GM13977 (cell line): Measurements from ENCODE around the gene CLEC4M.

Experiments
- DNase-seq: peaks from one replicate; pipeline ENCODE4 v3.0.0; 2012; ENCODE audit warnings: low spot score
- in situ Hi-C: fragments of 300-500 bp; cut with MboI; formaldehyde crosslinking; loops from one replicate; pipeline ENCODE4 v1.12.0; 2022; ENCODE audit warnings: low sequenced_read_pairs, low pct_unique_long_range_greater_than_20kb, mixed read lengths, inconsistent platforms; ENCODE audit not compliant: unreplicated experiment
- TF ChIP-seq, protein P1 (sequence below): IDR thresholded peaks from 2 replicates; pipeline ENCODE4 v1.5.1; 2012; ENCODE audit warnings: mild to moderate bottlenecking, control low read depth; ENCODE audit not compliant: insufficient read depth; ENCODE audit errors: extremely low read depth, missing control alignments

CLEC4M gene, protein sequence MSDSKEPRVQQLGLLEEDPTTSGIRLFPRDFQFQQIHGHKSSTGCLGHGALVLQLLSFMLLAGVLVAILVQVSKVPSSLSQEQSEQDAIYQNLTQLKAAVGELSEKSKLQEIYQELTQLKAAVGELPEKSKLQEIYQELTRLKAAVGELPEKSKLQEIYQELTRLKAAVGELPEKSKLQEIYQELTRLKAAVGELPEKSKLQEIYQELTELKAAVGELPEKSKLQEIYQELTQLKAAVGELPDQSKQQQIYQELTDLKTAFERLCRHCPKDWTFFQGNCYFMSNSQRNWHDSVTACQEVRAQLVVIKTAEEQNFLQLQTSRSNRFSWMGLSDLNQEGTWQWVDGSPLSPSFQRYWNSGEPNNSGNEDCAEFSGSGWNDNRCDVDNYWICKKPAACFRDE

DNA sequence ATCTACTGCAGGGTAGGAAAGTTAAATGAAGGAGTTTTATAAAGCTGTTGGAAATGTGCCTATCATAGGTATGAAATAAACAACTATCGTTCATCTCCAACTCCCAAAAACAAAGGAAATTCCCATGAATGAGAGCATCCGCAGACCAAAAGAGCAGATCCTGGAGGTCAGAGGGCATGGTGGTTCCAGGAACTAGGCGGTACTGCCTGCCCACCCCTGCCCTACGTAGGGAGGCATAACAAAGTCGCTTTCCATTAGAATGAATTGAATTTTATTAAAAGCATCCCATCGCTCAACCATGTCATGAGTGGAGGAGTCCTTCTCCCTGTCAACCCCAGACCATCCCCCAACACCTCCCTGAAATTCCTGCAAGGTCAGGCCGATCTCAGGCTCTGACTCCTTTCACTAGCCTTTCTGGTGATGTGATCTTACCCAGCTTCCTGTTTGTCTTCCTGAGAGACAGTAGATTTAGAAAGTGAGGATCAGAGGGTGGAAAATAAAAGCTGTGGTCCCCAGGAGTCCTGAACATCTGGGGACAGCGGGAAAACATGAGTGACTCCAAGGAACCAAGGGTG, at the start of gene CLEC4M:
TSS of gene CLEC4M (plus strand) at position 525 of the 575 bp plus-strand sequence. CDS start at position 549, 24 bp downstream.
- in situ Hi-C loops, result no loop called here
- no peak for DNase-seq
- TF ChIP-seq, protein P1, sequence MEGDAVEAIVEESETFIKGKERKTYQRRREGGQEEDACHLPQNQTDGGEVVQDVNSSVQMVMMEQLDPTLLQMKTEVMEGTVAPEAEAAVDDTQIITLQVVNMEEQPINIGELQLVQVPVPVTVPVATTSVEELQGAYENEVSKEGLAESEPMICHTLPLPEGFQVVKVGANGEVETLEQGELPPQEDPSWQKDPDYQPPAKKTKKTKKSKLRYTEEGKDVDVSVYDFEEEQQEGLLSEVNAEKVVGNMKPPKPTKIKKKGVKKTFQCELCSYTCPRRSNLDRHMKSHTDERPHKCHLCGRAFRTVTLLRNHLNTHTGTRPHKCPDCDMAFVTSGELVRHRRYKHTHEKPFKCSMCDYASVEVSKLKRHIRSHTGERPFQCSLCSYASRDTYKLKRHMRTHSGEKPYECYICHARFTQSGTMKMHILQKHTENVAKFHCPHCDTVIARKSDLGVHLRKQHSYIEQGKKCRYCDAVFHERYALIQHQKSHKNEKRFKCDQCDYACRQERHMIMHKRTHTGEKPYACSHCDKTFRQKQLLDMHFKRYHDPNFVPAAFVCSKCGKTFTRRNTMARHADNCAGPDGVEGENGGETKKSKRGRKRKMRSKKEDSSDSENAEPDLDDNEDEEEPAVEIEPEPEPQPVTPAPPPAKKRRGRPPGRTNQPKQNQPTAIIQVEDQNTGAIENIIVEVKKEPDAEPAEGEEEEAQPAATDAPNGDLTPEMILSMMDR, result no peak

DNA sequence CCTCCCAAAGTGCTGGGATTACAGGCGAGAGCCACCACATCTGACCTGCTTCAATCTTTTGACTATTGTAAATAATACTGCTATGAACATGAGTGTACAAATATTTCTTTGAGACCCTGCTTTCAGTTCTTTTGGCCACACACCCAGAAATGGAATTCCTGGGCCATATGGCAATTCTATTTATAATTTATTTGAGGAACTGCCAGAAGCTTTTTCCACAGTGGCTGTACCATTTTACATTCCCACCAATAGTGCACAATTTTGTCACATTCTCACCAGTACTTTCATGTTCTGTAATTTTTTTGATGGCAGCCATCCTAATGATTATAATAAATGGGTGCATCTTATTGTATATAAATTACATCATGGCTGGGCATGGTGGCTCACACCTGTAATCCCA, 47.4 kb upstream of the CLEC4M start:
- TF ChIP-seq, protein P1, result no peak
- in situ Hi-C loops, result no loop called here
- no peak for DNase-seq

DNA sequence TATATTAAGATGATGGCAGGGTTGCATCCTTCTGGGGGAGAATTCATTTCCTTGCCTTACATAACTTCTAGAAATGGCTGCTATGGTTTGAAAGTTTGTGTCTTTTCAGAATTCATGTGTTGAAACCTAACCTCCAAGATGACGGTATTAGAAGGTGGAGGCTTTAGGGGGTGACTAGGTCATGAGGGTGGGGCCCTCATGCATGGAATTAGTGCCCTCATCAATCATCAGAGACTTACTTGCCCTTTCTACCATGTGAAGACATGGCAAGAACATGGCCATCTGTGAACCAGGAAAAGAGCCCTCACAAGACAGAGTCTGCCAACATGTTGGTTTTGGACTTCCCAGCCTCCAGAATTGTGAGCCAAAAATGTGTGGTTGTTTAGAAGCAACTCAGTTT, 46.3 kb upstream of the CLEC4M start:
- TF ChIP-seq, protein P1, result no peak
- no peak for DNase-seq
- in situ Hi-C loops, result no loop called here

DNA sequence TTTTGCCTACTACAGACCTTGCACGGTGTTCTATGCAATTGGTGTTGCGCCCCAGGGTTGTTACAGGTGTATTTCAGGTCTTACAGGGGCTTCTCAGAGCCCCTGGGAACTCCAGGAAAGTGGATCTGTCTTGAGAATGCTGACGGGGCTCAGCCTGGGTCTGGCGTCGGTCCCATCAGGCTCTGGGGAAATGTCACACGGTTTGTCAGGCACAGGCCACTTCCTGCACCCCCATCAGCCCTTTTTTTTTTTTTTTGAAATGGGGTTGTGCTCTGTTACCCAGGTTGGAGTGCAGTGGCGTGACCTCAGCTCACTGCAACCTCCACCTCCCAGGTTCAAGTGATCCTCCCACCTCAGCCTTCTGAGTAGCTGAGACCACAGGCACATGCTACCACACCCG, 44.4 kb upstream of the CLEC4M start:
- DNase-seq, result no peak
- TF ChIP-seq, protein P1, result no peak
- in situ Hi-C loops, result no loop called here

DNA sequence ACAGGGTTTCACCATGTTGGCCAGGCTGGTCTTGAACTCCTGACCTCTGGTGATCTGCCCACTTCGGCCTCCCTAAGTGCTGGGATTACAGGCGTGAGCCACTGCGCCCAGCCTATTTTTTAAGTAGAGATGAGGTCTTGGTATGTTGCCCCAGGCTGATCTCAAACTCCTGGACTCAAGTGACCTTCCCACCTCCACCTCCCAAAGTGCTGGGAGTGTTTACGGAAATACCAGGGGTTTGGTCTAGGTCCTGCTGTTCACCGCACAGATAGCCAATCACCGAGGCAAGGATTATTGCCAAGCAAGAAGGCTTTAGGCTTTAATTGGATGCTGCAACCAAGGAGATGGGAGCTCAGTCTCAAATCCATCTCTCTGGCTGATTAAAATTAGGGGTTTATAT, 42.7 kb upstream of the CLEC4M start:
- DNase-seq, result no peak
- TF ChIP-seq, protein P1, result no peak
- in situ Hi-C loops, result no loop called here

DNA sequence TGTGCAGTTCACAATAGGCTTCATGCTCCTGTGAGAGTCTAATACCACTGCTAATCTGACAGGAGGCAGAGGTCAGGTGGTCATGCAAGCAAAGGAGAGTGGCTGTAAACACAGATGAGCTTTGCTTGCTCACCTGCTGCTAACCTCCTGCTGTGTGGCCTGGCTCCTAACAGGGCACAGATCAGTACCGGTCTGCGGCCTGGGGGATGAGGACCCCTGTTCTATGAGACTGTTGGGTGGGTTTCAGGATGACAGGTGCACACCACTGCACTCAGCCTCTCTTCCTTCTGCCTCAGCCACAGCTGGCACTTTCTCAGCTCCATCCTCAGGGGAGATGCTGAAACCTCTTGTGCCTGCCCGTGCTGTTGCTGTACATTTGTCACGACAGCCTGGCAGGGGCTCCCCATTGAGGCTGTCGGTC, 40.8 kb upstream of the CLEC4M start:
- TF ChIP-seq, protein P1, result no peak
- in situ Hi-C loops, result no loop called here
- DNase-seq, result no peak
